ENCODE data around the gene EXOSC7. TPM values are rescaled to one million over a fixed set of nuclear protein-coding genes. Genes with fewer than 3 reads are reported as not detected.

Gene EXOSC7
- polyA plus RNA-seq, 1 of the 3 experiments (the other 2 are of a cell fraction), result 83.5 TPM

DNA sequence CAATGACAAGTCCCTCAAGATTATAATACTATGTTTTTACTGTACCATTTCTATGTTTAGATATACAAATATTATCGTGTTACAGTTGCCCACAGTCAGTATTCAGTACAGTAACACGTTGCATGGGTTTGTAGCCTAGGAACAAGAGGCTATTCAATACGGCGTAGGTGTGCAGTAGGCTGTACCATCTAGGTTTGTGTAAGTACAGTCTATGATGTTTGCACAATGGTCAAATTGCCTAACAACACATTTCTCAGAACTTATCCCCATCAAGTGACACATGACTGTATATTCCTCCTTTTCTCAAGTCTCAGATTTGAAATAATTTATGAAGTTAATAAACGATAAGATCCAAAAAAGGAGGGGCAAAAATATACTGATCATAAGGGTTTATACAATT, 21.7 kb upstream of the EXOSC7 start (continued):
- TF ChIP-seq SIN3A (IDR thresholded peaks at IDR 0.05; ENCODE audit: borderline replicate concordance, low read depth, low read length), result no peak
- no peak for TF ChIP-seq RAD21 (IDR thresholded peaks at IDR 0.05; ENCODE audit: low read length)
- TF ChIP-seq, protein P1, sequence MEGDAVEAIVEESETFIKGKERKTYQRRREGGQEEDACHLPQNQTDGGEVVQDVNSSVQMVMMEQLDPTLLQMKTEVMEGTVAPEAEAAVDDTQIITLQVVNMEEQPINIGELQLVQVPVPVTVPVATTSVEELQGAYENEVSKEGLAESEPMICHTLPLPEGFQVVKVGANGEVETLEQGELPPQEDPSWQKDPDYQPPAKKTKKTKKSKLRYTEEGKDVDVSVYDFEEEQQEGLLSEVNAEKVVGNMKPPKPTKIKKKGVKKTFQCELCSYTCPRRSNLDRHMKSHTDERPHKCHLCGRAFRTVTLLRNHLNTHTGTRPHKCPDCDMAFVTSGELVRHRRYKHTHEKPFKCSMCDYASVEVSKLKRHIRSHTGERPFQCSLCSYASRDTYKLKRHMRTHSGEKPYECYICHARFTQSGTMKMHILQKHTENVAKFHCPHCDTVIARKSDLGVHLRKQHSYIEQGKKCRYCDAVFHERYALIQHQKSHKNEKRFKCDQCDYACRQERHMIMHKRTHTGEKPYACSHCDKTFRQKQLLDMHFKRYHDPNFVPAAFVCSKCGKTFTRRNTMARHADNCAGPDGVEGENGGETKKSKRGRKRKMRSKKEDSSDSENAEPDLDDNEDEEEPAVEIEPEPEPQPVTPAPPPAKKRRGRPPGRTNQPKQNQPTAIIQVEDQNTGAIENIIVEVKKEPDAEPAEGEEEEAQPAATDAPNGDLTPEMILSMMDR (IDR thresholded peaks at IDR 0.05), result no peak
- no peak for TF ChIP-seq FOXM1 (IDR thresholded peaks at IDR 0.05; ENCODE audit: low read depth)

- H3K4me3 ChIP-seq (ENCODE audit: low read depth in 2 of 2, low read length in 1 of 2), result no peak overlapping the region
- TF ChIP-seq TCF12 (IDR thresholded peaks at IDR 0.05), result no peak
- no peak for TF ChIP-seq USF2 (IDR thresholded peaks at IDR 0.05; ENCODE audit: borderline replicate concordance, low read depth, low read length)
- no peak for TF ChIP-seq YY1 (IDR thresholded peaks at IDR 0.05; ENCODE audit: low read depth)
- no peak for TF ChIP-seq NRF1 (IDR thresholded peaks at IDR 0.05; ENCODE audit: low read depth, low read length)
- no peaks in the 10 kb centered on the region for H3K9me3 ChIP-seq
- DNase-seq, result no peak
- ChIA-PET CTCF (no interaction called here), POLR2A (no interaction called here)
- no peaks in the 10 kb centered on the region for H3F3A ChIP-seq (replicated peaks; ENCODE audit: insufficient read depth)
- H4K20me1 ChIP-seq (ENCODE audit: insufficient read depth), result 0 out of 2 replicates have a peak, but pooled peaks cover 8% of the 10 kb centered on the region
- H2AFZ ChIP-seq (ENCODE audit: low read depth), result no peak overlapping the region
- H3K4me1 ChIP-seq (ENCODE audit: control insufficient read depth in 1 of 2, insufficient read depth in 2 of 2, low read depth in 1 of 2, low read length in 1 of 2), result peaks cover 0 to 23% of the 10 kb centered on the region in 2 experiments; a peak in 2 of 4 replicates
- H3K36me3 ChIP-seq (replicated peaks in 1 of 2; ENCODE audit: control insufficient read depth in 1 of 2, insufficient read depth in 2 of 2, low read length in 1 of 2), result peaks cover 4 to 26% of the 10 kb centered on the region in 2 experiments
- H3K9me2 ChIP-seq, result no peaks in the 10 kb centered on the region
- peaks cover 5% of the 10 kb centered on the region for H3K79me2 ChIP-seq (ENCODE audit: insufficient read depth)
- H3K9ac ChIP-seq, result no peak overlapping the region
- WGBS (ENCODE audit: low lambda C conversion rate), result 62% methylated on average over 2 of the region's 3 CpGs
- H3K4me2 ChIP-seq, result no peak overlapping the region
- no peaks in the 10 kb centered on the region for H3K27me3 ChIP-seq (ENCODE audit: insufficient read depth)
- H3K27ac ChIP-seq (ENCODE audit: low read depth in 2 of 2, low read length in 1 of 2), result no peak overlapping the region
Measured at GRCh38 chr3:44954962-44955361, 21.1 kb upstream of the EXOSC7 start.

DNA sequence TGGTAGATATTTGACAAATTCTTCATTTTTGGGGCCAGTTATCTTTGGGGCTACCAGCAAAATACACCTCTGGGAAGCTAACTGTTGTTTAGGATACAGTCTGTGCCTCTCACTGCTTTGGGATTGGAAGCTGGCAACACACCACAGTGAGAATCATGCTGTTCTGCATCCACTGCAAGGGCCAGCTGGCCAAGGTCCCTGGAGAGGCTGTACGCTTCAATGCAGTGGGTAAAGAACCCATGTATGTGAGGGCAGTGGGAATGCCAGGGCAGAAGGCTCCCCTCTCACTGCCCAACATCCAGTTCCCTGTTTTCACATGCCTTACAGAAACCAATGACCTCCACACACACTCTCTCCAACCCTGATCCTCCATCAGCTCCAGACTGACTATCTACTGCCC, 20.1 kb upstream of the EXOSC7 start:
- H3K4me3 ChIP-seq (ENCODE audit: low read depth in 2 of 2, low read length in 1 of 2), result no peak overlapping the region
- no peak overlapping the region for H3K4me2 ChIP-seq
- H3K9ac ChIP-seq, result no peak overlapping the region
- 0 out of 2 replicates have a peak, but pooled peaks cover 12% of the 10 kb centered on the region for H4K20me1 ChIP-seq (ENCODE audit: insufficient read depth)
- H2AFZ ChIP-seq (ENCODE audit: low read depth), result no peak overlapping the region
- no peaks in the 10 kb centered on the region for H3K9me3 ChIP-seq
- no peak for DNase-seq
- H3F3A ChIP-seq (replicated peaks; ENCODE audit: insufficient read depth), result no peaks in the 10 kb centered on the region
- TF ChIP-seq YY1 (IDR thresholded peaks at IDR 0.05; ENCODE audit: low read depth) (no peak), FOSL2 (IDR thresholded peaks at IDR 0.05; ENCODE audit: borderline replicate concordance, low read depth) (no peak), SMC3 (IDR thresholded peaks at IDR 0.05; ENCODE audit: low read depth, low read length) (no peak), CHD2 (IDR thresholded peaks at IDR 0.05; ENCODE audit: low read length, partially characterized antibody) (no peak), USF2 (IDR thresholded peaks at IDR 0.05; ENCODE audit: borderline replicate concordance, low read depth, low read length) (no peak), GABPA (IDR thresholded peaks at IDR 0.05; ENCODE audit: low read depth) (no peak), MXI1 (IDR thresholded peaks at IDR 0.05; ENCODE audit: low read depth, low read length) (no peak), TCF12 (IDR thresholded peaks at IDR 0.05) (no peak), FOXJ3 (CRISPR knock-in tag; IDR thresholded peaks at IDR 0.05) (no peak), RXRA (IDR thresholded peaks at IDR 0.05; ENCODE audit: borderline replicate concordance, low read depth) (no peak), NRF1 (IDR thresholded peaks at IDR 0.05; ENCODE audit: low read depth, low read length) (no peak), TAF1 (IDR thresholded peaks at IDR 0.05; ENCODE audit: borderline replicate concordance, low read depth, low read length) (no peak), EP300 (IDR thresholded peaks at IDR 0.05; ENCODE audit: borderline replicate concordance in 1 of 2, low read depth in 1 of 2, low read length in 1 of 2) (no peak), SIN3A (IDR thresholded peaks at IDR 0.05; ENCODE audit: borderline replicate concordance, low read depth, low read length) (no peak)
- TF ChIP-seq, protein P2, sequence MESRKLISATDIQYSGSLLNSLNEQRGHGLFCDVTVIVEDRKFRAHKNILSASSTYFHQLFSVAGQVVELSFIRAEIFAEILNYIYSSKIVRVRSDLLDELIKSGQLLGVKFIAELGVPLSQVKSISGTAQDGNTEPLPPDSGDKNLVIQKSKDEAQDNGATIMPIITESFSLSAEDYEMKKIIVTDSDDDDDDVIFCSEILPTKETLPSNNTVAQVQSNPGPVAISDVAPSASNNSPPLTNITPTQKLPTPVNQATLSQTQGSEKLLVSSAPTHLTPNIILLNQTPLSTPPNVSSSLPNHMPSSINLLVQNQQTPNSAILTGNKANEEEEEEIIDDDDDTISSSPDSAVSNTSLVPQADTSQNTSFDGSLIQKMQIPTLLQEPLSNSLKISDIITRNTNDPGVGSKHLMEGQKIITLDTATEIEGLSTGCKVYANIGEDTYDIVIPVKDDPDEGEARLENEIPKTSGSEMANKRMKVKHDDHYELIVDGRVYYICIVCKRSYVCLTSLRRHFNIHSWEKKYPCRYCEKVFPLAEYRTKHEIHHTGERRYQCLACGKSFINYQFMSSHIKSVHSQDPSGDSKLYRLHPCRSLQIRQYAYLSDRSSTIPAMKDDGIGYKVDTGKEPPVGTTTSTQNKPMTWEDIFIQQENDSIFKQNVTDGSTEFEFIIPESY (IDR thresholded peaks at IDR 0.05; ENCODE audit: borderline replicate concordance, low read depth), result no peak
- TF ChIP-seq, protein P3, sequence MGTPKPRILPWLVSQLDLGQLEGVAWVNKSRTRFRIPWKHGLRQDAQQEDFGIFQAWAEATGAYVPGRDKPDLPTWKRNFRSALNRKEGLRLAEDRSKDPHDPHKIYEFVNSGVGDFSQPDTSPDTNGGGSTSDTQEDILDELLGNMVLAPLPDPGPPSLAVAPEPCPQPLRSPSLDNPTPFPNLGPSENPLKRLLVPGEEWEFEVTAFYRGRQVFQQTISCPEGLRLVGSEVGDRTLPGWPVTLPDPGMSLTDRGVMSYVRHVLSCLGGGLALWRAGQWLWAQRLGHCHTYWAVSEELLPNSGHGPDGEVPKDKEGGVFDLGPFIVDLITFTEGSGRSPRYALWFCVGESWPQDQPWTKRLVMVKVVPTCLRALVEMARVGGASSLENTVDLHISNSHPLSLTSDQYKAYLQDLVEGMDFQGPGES (IDR thresholded peaks at IDR 0.05; ENCODE audit: low read depth, low read length), result no peak
- POLR2A ChIA-PET, result no interaction called here
- no peaks in the 10 kb centered on the region for H3K9me2 ChIP-seq
- H3K79me2 ChIP-seq (ENCODE audit: insufficient read depth), result peaks cover 12% of the 10 kb centered on the region
- H3K27ac ChIP-seq (ENCODE audit: low read depth in 2 of 2, low read length in 1 of 2), result no peak overlapping the region
- H3K27me3 ChIP-seq (ENCODE audit: insufficient read depth), result no peaks in the 10 kb centered on the region
- peaks cover 4 to 26% of the 10 kb centered on the region in 2 experiments for H3K36me3 ChIP-seq (replicated peaks in 1 of 2; ENCODE audit: control insufficient read depth in 1 of 2, insufficient read depth in 2 of 2, low read length in 1 of 2)
- WGBS (ENCODE audit: low lambda C conversion rate), result 100% methylated on average over 1 of the region's 1 CpG
- CTCF ChIA-PET, result no interaction called here
- H3K4me1 ChIP-seq (ENCODE audit: control insufficient read depth in 1 of 2, insufficient read depth in 2 of 2, low read depth in 1 of 2, low read length in 1 of 2), result peaks cover 0 to 26% of the 10 kb centered on the region in 2 experiments; a peak in 2 of 4 replicates
